Measurements from ENCODE around the gene RPS15. TPM values are rescaled to one million over a fixed set of nuclear protein-coding genes. Genes with fewer than 3 reads are reported as not detected.
"Not testable (repeated sequence)": the region's sequence is repeated elsewhere in the genome, so short reads cannot be mapped to it uniquely, and the experiment has no call there.

RPS15 gene
- total RNA-seq, 1 donor from 2014 or later, result 3,178 TPM

- Histone ChIP-seq H3K4me3 (ENCODE audit: low read depth, low read length) (no peak overlapping the region), H3K27me3 (ENCODE audit: control insufficient read depth, insufficient read depth, low read length) (peaks cover 38% of the 10 kb centered on the region), H3K36me3 (ENCODE audit: control insufficient read depth, insufficient read depth, low read length) (no peaks in the 10 kb centered on the region)
- DNase-seq (ENCODE audit: low read depth), result no peak
- TF ChIP-seq CTCF (IDR thresholded peaks at IDR 0.05; ENCODE audit: insufficient read depth, low read length, poor library complexity, severe bottlenecking), result no peak
These were observed 36.7 kb downstream of the RPS15 start for GRCh38 chr19:1474765-1475351.

GRCh38 chr19:1475751-1476437, 37.7 kb downstream of the RPS15 start:
- Histone ChIP-seq H3K36me3 (ENCODE audit: control insufficient read depth, insufficient read depth, low read length) (no peaks in the 10 kb centered on the region), H3K4me3 (ENCODE audit: low read depth, low read length) (no peak overlapping the region), H3K27me3 (ENCODE audit: control insufficient read depth, insufficient read depth, low read length) (peaks cover 28% of the 10 kb centered on the region)
- TF ChIP-seq CTCF (IDR thresholded peaks at IDR 0.05; ENCODE audit: insufficient read depth, low read length, poor library complexity, severe bottlenecking), result no peak
- no peak for DNase-seq (ENCODE audit: low read depth)

- not testable (repeated sequence) for DNase-seq (ENCODE audit: low read depth); H3K4me3 ChIP-seq (ENCODE audit: low read depth, low read length); H3K36me3 ChIP-seq (ENCODE audit: control insufficient read depth, insufficient read depth, low read length)
- peaks cover 16% of the 10 kb centered on the region for H3K27me3 ChIP-seq (ENCODE audit: control insufficient read depth, insufficient read depth, low read length)
These were observed 38.9 kb downstream of the RPS15 start for GRCh38 chr19:1477056-1477455.

- Histone ChIP-seq H3K36me3 (ENCODE audit: control insufficient read depth, insufficient read depth, low read length) (no peaks in the 10 kb centered on the region), H3K4me3 (ENCODE audit: low read depth, low read length) (peak within 1 kb of the TSS; percentile 90), H3K27me3 (ENCODE audit: control insufficient read depth, insufficient read depth, low read length) (no peaks in the 10 kb centered on the region)
- TF ChIP-seq CTCF (IDR thresholded peaks at IDR 0.05; ENCODE audit: insufficient read depth, low read length, poor library complexity, severe bottlenecking), result no peak
- DNase-seq (ENCODE audit: low read depth), result peak; percentile 68
These were observed 40.9 kb downstream of the RPS15 start, which contains the start of gene C19orf25 for GRCh38 chr19:1478934-1479707. C19orf25 (minus strand) TSS chr19:1479215; CDS start chr19:1478903, 312 bp downstream.

- no peak for TF ChIP-seq CTCF (IDR thresholded peaks at IDR 0.05; ENCODE audit: insufficient read depth, low read length, poor library complexity, severe bottlenecking)
- Histone ChIP-seq H3K27me3 (ENCODE audit: control insufficient read depth, insufficient read depth, low read length) (no peaks in the 10 kb centered on the region), H3K4me3 (ENCODE audit: low read depth, low read length) (no peak overlapping the region), H3K36me3 (ENCODE audit: control insufficient read depth, insufficient read depth, low read length) (no peaks in the 10 kb centered on the region)
- no peak for DNase-seq (ENCODE audit: low read depth)
These were observed 43.2 kb downstream of the RPS15 start for GRCh38 chr19:1481224-1481892.

- no peak for DNase-seq (ENCODE audit: low read depth)
- H3K4me3 ChIP-seq (ENCODE audit: low read depth, low read length), result no peak overlapping the region
- H3K27me3 ChIP-seq (ENCODE audit: control insufficient read depth, insufficient read depth, low read length), result no peaks in the 10 kb centered on the region
- no peaks in the 10 kb centered on the region for H3K36me3 ChIP-seq (ENCODE audit: control insufficient read depth, insufficient read depth, low read length)
- no peak for TF ChIP-seq CTCF (IDR thresholded peaks at IDR 0.05; ENCODE audit: insufficient read depth, low read length, poor library complexity, severe bottlenecking)
These were observed 43.7 kb downstream of the RPS15 start for GRCh38 chr19:1481893-1482360.

Data from kidney epithelial cell (primary cell).